Thyroid gland (tissue), 4 donors: Measurements from ENCODE around the gene HEBP1. TPM values are rescaled to one million over a fixed set of nuclear protein-coding genes. Genes with fewer than 3 reads are reported as not detected.

ENCODE experiments used
- DNase-seq, 2 donors: peaks; one replicate each; pipeline ENCODE4 v3.0.0-alpha.2; 2019
- H3K27ac ChIP-seq, 3 donors: fragments of 200-600 bp; sonication (generic); 1 replicate in 2 of 3; 2 replicates in 1 of 3; pipeline ENCODE4 v1.5.1; 2016 to 2019; ENCODE audit warnings: mild to moderate bottlenecking in 1 of 3, moderate library complexity in 1 of 3
- H3K27me3 ChIP-seq: fragments of 200-600 bp; sonication (generic); one replicate; pipeline ENCODE4 v1.5.1; 2019
- H3K36me3 ChIP-seq, 2 donors: fragments of 200-600 bp; sonication (generic); one replicate each; pipeline ENCODE4 v1.5.1; 2016 to 2019
- H3K4me1 ChIP-seq, 2 donors: fragments of 200-600 bp; sonication (generic); one replicate each; pipeline ENCODE4 v1.5.1; 2017 to 2019
- H3K4me3 ChIP-seq, 3 donors: fragments of 200-600 bp; sonication (generic); replicated peaks in 1 of 3; 1 replicate in 2 of 3; 2 replicates in 1 of 3; pipeline ENCODE4 v1.5.1; 2016; ENCODE audit warnings: mild to moderate bottlenecking in 1 of 3
- H3K9me3 ChIP-seq: fragments of 200-600 bp; sonication (generic); one replicate; pipeline ENCODE4 v1.5.1; 2017
- POLR2A ChIP-seq, 2 donors: fragments of 450-650 bp; IDR thresholded peaks; one replicate each; pipeline ENCODE4 v1.6.1; 2017; ENCODE audit warnings: antibody characterized with exemption in 2 of 2, mild to moderate bottlenecking in 2 of 2, moderate library complexity in 1 of 2
- WGBS, 2 donors: methylation state at CpG; one replicate each; pipeline ENCODE4 v1.1.5; 2017; 5-methylcytosine and 5-hydroxymethylcytosine counted together
- intact Hi-C: fragments of 100-400 bp; cut with DNase I; formaldehyde crosslinking; loops from one replicate; pipeline ENCODE4 v1.15.1; 2023
- total RNA-seq, 4 donors: library from RNA; depleted of rRNA; stranded (reverse); fragments of >200 nt; gene quantifications; one replicate each; pipeline ENCODE4 v1.2.3, GENCODE V29; 2016
- TF ChIP-seq, protein P1 (sequence below), 6 experiments: fragments of 200-600 bp in 3 of 6; fragments of 450-650 bp in 3 of 6; sonication (generic) in 3 of 6; IDR thresholded peaks; one replicate each; pipeline ENCODE4 v1.5.1; 2016 to 2019; ENCODE audit warnings: antibody characterized with exemption in 6 of 6, mild to moderate bottlenecking in 2 of 6, inconsistent platforms in 1 of 6, moderate library complexity in 1 of 6

The HEBP1 gene
- total RNA-seq, 4 donors from 2014 or later: 80.4 to 125 (median 91.3) TPM

DNA sequence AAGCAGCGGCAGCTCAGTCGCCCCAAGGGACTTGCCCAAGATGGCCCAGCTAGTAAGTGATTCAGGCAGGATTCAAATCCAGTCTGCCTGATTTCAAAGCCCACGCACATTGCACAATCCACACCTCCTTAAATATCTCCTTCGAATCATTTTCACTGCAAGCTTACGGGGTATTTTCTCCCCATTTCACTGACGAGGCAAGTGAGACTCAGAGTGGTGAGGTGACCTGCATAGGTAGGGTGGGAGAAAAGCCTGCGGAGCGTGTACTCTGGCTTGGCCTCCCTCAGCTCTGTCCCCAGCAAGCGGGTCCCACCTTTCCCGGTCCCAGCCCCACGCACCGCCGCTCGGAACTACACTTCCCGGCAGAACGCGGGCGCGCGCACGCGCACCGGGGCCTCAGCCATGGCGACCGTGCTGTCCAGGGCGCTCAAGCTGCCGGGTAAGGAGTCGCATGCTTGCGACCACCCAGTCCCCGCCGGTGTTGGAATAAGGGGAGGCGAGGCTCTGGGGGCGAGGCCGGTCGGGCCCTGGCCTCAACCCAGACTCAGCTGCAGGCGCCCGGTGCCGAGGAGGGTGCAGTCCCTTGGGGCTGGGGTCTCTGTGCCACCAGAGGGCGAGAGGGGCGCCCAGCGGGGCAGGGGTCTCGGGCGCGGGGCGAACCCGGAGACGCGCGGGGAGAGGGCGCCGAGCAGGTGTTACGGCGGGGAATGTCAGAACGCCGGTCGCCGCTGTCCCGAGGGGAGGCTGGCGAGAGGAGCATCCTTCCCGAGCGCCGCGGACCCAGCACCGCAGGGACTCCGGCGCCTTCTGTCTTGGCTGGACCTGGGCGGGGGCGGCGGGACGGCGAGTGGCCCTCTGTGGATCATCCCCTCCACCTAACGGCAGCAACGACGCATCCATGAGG lies 44.2 kb upstream of the HEBP1 start, which contains the start of gene FAM234B:
FAM234B (plus strand) TSS at position 380 of the 904 bp plus-strand sequence; CDS start at position 403, 23 bp downstream.
- intact Hi-C loops: no loop called here
- peak within 1 kb of the TSS in 2 of 3 donors; percentile 81 to 97 for H3K27ac ChIP-seq
- peaks cover 48 to 52% of the 10 kb centered on the region in 2 donors for H3K4me1 ChIP-seq
- H3K9me3 ChIP-seq: no peaks in the 10 kb centered on the region
- TF ChIP-seq POLR2A (IDR thresholded peaks at IDR 0.05): peak in 1 of 2 donors; percentile 65
- TF ChIP-seq, protein P1, sequence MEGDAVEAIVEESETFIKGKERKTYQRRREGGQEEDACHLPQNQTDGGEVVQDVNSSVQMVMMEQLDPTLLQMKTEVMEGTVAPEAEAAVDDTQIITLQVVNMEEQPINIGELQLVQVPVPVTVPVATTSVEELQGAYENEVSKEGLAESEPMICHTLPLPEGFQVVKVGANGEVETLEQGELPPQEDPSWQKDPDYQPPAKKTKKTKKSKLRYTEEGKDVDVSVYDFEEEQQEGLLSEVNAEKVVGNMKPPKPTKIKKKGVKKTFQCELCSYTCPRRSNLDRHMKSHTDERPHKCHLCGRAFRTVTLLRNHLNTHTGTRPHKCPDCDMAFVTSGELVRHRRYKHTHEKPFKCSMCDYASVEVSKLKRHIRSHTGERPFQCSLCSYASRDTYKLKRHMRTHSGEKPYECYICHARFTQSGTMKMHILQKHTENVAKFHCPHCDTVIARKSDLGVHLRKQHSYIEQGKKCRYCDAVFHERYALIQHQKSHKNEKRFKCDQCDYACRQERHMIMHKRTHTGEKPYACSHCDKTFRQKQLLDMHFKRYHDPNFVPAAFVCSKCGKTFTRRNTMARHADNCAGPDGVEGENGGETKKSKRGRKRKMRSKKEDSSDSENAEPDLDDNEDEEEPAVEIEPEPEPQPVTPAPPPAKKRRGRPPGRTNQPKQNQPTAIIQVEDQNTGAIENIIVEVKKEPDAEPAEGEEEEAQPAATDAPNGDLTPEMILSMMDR (IDR thresholded peaks at IDR 0.05): peak in 1 of 6 experiments; percentile 5
- H3K27me3 ChIP-seq: no peaks in the 10 kb centered on the region
- DNase-seq: peak; percentile 72 to 76
- H3K36me3 ChIP-seq: no peaks in the 10 kb centered on the region
- H3K4me3 ChIP-seq: peak within 1 kb of the TSS; percentile 54 to 100 (median 94)
- 5 to 16% methylated on average over 8 to 37 of the region's 74 CpGs for WGBS, 2 donors

DNA sequence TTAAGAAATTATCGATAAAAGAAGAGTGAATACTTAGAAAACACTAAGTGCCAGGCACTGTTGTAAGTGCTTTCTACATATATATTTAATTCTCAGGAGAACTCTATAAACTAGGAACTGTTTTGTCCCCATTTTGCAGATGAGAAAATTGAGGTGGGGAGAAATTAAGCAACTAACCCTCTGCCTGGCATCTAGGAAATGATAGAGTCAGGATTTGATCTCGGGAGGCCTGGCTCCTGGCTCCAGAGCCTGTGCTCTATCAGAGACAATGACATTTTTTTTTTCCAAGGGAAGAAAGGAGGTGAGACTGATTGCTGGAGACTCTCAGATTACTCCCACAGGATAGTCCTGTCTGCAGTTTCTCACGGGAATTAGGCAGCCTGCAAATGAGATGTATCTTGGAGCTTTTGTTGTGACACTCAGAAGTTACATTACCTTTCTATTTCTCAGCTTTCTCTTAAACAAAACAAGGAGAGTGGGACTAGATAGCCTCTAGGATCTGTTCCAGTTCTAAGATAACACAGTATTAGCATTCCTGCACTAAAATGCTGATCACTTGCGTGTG lies 42.7 kb upstream of the HEBP1 start:
- DNase-seq: no peak
- intact Hi-C loops: no loop called here
- Histone ChIP-seq H3K9me3 (no peaks in the 10 kb centered on the region), H3K4me1 (peaks cover 57 to 67% of the 10 kb centered on the region in 2 donors), H3K27ac (peak overlapping the region in 2 of 3 donors; percentile 81 to 97), H3K4me3 (no peak overlapping the region), H3K36me3 (no peaks in the 10 kb centered on the region), H3K27me3 (no peaks in the 10 kb centered on the region)
- 85 to 88% methylated on average over 4 of the region's 4 CpGs for WGBS, 2 donors
- TF ChIP-seq POLR2A (IDR thresholded peaks at IDR 0.05): no peak

DNA sequence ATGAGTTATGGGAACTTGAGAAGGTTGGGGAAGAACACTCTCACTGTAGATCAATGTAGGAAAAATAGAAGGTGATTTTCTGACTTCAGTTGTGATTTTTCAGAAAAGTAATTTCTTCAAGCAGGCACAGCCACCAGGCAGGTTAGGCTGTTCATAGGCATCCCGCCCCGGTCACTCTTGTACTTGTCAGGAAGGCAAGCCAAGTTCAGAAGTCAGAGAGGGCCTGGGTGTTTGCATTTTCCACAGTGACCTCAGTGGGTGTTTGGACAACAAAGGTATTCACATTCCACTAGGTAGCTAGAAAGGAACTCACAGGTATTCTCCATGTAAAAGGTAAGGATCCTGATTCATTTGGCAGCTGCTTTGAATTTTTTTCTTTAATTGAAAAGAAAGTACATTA lies 41.2 kb upstream of the HEBP1 start:
- Histone ChIP-seq H3K9me3 (no peaks in the 10 kb centered on the region), H3K27ac (peak overlapping the region; percentile 85 to 97 (median 87)), H3K4me1 (peaks cover 57 to 68% of the 10 kb centered on the region in 2 donors), H3K36me3 (no peaks in the 10 kb centered on the region), H3K27me3 (no peaks in the 10 kb centered on the region), H3K4me3 (no peak overlapping the region)
- WGBS, 2 donors: 16 to 56% methylated on average over 2 of the region's 2 CpGs
- TF ChIP-seq, protein P1 (IDR thresholded peaks at IDR 0.05): peak in 1 of 6 experiments; percentile 2
- peak in 1 of 2 donors; percentile 54 for TF ChIP-seq POLR2A (IDR thresholded peaks at IDR 0.05)
- intact Hi-C loops: no loop called here
- peak; percentile 77 to 78 for DNase-seq

DNA sequence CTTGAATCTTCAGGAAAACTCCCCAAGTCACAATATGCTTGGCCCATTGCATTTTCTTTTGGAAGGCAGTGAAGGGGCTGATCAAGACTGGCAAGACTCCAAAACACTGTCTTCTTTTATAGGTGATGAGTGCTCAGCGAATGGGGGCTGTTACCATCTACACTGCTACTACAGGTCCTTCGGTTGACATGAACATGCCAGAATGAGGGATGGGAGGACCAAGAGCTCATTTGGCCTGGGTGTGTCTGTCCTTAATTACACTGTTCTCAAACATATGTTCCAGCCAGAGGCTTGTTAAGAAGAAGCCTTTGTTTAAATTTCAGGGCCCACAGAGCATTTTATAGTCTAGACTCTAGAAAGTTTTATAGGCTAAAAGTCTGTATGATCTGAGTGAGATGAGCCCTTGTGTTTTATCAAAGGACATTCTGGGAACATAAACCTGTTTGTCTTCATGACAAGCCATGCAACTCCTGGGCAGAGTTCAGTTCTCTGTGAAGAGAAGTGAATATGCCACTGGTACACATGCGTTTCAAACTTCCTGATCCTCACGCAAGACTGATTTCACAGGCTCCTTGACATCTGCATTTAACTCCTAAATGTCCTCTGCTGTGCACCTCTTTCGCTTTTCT lies 39.4 kb upstream of the HEBP1 start:
- WGBS, 2 donors: 38 to 60% methylated on average over 5 of the region's 5 CpGs
- Histone ChIP-seq H3K27ac (peak overlapping the region; percentile 85 to 97 (median 87)), H3K9me3 (no peaks in the 10 kb centered on the region), H3K36me3 (no peaks in the 10 kb centered on the region), H3K4me1 (peaks cover 46 to 57% of the 10 kb centered on the region in 2 donors), H3K27me3 (no peaks in the 10 kb centered on the region), H3K4me3 (no peak overlapping the region)
- intact Hi-C loops: loop anchor here (10.0 kb wide), 1 partner anchor 45 kb away; no protein-coding TSS in a partner anchor
- TF ChIP-seq, protein P1 (IDR thresholded peaks at IDR 0.05): no peak
- TF ChIP-seq POLR2A (IDR thresholded peaks at IDR 0.05): peak in 1 of 2 donors; percentile 20
- DNase-seq: peak in 1 of 2 donors; percentile 30

DNA sequence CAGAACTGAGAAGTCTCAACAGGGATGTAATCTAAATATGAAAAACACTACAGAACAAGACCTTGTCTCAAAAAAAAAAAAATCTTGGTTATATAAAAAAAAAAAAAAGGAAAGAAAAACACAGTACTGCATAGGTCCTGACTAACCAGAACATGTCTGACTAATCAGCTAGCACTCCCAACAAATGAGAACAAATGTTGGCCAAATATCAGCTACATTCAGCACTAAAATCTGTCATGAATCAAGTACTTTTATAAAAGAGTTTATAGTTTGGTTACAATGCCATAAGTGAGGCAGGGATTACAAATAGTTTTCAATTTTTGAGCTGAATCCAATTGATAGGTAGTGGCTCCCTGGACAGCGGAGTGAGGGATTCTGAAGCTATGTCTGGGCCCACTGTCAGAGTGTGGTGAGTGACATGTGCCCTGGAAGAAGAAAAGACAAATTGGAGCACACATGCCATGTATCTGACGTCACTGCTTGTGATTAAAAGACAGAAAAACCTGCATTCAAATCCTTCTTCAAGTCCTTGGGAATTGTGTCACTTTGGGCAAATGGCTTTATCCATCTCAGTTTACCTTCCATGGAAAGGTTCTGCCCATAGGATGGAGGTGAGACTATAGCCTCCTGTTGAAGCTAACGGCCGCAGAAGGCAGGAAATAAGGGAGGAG lies 38.6 kb upstream of the HEBP1 start:
- WGBS, 2 donors: 90% methylated on average over 4 of the region's 4 CpGs
- peak overlapping the region; percentile 85 to 97 (median 87) for H3K27ac ChIP-seq
- TF ChIP-seq, protein P1 (IDR thresholded peaks at IDR 0.05): no peak
- no peak for TF ChIP-seq POLR2A (IDR thresholded peaks at IDR 0.05)

More for the DNA sequence above, 38.6 kb upstream of the HEBP1 start:
- intact Hi-C loops: loop anchor here (10.0 kb wide), 1 partner anchor 46 kb away; no protein-coding TSS in a partner anchor
- Histone ChIP-seq H3K27me3 (no peaks in the 10 kb centered on the region), H3K4me1 (peaks cover 42 to 53% of the 10 kb centered on the region in 2 donors), H3K4me3 (no peak overlapping the region), H3K36me3 (no peaks in the 10 kb centered on the region), H3K9me3 (no peaks in the 10 kb centered on the region)
- no peak for DNase-seq
